GM18907 (cell line): ENCODE measurements around the gene INO80C.

Experiments used
- ATAC-seq: cut with Tn5 transposase; IDR thresholded peaks from one replicate; pipeline ENCODE4 v1.9.1; 2021; ENCODE audit warnings: mild to moderate bottlenecking, moderate library complexity; ENCODE audit not compliant: unreplicated experiment

The INO80C gene

GRCh38 chr18:35435401-35435800, 62.4 kb downstream of the INO80C start:
- ATAC-seq = no peak

GRCh38 chr18:35432565-35433001, 65.2 kb downstream of the INO80C start:
- ATAC-seq = no peak

- ATAC-seq = no peak
Observed at GRCh38 chr18:35431374-35431741, 66.4 kb downstream of the INO80C start.

- no peak for ATAC-seq
Observed at GRCh38 chr18:35430721-35431373, 66.9 kb downstream of the INO80C start.

GRCh38 chr18:35426786-35427185, 71.0 kb downstream of the INO80C start:
- ATAC-seq = no peak

GRCh38 chr18:35424356-35424755, 73.4 kb downstream of the INO80C start:
- no peak for ATAC-seq

GRCh38 chr18:35422237-35422636, 75.5 kb downstream of the INO80C start:
- no peak for ATAC-seq

- ATAC-seq = no peak
Observed at GRCh38 chr18:35418610-35419009, 79.2 kb downstream of the INO80C start.
